HG03045 (cell line): ENCODE results near the gene CD247.

Experiments used
- ATAC-seq: cut with Tn5 transposase; IDR thresholded peaks from one replicate; pipeline ENCODE4 v1.9.1; 2021; ENCODE audit warnings: mild to moderate bottlenecking, moderate library complexity; ENCODE audit not compliant: unreplicated experiment

The CD247 gene

GRCh38 chr1:167489571-167490340, 28.6 kb downstream of the CD247 start:
- no peak for ATAC-seq

- ATAC-seq = no peak
Observed at GRCh38 chr1:167488786-167489185, 29.5 kb downstream of the CD247 start.

GRCh38 chr1:167487614-167488013, 30.7 kb downstream of the CD247 start:
- ATAC-seq = no peak

DNA sequence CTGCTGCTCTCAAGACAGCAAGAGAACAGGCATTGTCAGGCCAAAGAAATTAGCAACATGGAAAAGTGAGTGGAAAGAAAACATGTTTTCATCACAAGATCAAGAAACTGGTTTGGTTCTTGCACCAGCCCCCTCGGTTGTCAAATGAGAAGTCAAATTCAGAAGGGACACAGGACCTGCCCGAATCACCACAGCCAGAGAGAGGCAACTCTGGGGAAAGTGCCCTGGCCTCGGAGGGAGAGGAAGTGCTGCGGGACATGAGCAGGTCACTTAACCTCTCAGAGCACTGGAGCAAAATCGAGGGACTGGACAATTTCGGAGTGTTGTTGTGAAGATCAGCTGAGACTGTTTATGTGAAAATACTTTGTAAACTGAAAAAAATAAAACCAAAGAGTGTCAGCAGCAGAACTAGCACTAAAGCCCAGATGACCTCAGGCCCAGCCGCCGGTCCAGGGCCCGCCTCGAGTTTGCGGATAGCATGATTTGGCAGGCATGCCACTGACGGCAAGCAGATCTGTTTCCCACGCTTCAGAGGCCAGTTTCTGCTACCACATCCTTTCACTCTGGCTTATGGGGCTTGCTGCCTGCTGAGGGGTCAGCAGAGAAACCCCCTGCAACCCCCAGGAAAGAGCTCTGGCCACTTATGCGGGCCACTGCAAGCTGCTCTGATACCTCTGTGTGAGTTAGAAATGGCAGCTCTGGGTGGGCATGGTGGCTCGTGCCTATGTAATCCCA, 32.1 kb downstream of the CD247 start:
- no peak for ATAC-seq

- ATAC-seq = no peak
Observed at GRCh38 chr1:167484726-167485502, 33.4 kb downstream of the CD247 start.

DNA sequence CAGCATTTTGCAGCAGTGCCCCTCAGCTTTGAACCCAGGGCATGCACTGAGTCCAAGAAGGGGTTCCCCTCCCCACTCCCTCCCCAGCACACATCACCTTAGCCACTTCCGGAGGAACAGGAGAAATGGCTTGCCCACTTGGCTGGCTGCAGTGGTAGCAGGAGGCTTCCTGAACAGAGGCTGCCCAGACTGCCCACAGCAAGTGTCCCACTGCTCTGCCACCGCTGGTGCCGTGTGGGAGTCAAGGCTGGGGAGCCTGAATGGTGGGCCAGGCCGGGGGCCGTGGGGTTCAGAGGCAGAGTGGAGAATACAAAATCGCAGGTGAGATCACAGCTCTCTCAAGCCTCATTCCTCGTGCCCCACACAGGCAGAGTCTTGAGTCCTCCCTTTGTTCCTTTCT, 34.5 kb downstream of the CD247 start:
- no peak for ATAC-seq

DNA sequence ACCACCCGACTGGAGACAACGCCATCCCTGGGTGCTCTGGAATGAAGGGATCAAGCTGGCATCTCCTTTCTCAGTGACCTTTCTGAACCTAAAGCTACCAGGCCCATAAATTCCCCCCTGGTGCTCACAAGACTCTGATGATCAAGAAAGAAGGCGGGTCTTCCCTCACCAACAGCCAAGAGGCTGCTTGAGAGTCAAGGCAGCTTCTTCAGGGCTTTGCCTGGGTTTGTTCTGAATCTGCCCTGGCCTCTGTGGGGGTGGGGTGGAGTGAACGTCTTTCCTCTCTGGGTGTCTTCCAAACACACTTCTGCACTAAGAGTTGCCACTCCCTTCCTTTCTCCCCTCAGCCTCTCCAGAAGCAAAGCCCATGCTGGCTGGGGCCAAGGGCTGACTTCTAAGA, 36.1 kb downstream of the CD247 start:
- no peak for ATAC-seq

DNA sequence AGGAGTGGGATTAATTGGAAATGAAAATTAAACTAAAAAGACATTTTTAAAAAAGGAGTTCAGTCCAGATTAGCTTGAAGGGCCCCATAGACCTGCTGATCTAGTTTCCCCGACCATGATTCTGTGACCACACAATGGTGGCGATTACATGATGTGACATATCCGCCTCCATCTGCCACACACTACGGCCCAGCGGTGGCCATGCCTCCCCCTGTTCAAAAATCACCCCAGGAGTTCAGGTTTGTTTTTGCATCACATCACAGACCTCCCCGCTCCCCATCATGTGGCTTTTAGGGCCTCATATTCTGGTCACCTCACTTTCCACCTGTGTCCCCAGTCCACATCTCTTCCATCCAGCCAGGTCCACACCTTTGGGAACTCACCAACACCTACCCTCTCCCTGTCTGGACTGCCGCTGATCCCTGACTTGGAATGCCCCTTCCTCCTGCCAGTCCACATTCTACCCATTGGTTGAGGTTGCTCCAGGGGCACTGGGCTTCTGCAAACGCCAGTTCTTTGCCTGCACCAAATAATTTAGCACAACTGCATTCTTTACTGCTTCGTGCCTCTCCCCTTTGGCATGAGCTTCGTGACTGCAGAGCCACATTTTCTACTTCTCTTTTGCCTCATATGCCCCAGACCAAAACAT, 38.9 kb downstream of the CD247 start:
- ATAC-seq = no peak

DNA sequence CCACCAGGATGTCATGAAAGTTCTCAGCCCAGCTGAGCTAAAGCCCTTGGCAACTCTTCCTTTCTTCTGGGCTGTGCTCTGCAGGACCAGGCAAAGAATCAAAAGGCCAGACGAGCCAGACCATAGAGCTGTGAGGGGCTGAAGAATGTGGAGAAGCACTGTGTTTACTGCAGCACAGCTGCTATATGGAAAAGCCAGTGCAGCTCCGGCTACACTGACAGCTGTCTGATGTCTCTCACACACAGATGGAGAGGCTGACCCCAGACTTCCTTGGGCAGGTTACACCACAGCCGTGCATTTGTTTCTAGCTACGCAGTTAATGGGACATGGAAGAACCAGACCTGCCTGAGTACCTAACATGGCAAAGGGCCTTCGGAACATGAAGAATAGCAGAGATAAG, 40.3 kb downstream of the CD247 start:
- no peak for ATAC-seq

- no peak for ATAC-seq
Observed at GRCh38 chr1:167476061-167476460, 42.3 kb downstream of the CD247 start.

DNA sequence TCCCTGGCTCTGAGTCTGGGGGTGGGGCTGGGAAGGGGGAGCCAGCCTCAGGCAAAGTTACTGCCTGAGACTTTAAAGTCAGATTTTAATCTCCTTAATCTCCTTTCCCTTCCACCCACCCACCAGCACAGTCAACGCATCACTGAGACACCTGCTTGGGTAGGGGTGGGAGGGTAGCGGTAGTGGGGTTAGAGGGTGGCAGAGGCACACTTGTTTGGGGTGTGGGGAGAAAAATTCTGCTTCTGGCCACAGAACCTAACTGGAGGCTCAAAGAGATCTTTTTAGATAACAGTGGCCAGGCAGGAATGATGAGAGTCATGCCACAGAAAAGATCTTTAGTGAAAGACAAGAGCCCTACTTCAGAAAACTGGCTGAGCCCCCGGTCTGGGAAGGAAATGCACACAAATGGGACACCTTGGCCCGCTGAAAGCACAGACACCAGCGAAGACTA, 44.1 kb downstream of the CD247 start:
- ATAC-seq = no peak

DNA sequence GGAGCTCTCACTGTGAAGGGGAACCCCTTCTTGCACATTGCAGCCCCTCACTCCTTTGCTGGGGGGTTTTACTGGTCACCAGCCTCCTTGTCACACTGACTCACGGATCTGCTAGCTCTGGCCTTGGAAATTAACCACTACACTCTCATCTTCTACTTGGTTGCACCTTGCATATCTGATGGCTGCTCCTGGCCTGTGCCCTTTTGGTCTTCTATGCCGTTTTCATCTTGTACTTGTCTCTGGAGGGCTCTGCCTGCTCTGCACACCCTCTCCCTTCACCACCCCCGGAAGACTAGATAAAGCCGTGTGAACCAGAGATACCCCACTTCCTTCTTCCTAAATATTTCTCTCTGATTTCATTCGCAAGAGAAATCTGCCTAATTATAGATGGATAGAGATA, 44.6 kb downstream of the CD247 start:
- no peak for ATAC-seq

- no peak for ATAC-seq
Observed at GRCh38 chr1:167472752-167473521, 45.4 kb downstream of the CD247 start.

DNA sequence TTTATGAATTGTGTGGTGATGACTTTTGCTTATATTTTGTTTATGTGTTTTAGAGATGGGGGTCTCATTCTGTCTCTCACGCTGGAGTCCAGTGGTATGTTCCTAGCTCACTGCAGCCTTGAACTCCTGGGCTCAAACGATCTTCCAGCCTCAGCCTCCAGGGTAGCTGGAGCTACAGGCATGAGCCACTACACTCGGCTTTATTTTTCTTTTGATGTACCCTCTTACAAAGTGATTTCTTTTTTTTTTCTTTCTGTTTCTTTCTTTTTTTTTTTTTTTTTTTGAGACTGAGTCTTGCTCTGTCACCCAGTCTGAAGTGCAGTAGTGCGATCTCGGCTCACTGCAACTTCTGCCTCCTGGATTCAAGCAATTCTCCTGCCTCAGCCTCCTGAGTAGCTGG, 46.8 kb downstream of the CD247 start:
- ATAC-seq = no peak

DNA sequence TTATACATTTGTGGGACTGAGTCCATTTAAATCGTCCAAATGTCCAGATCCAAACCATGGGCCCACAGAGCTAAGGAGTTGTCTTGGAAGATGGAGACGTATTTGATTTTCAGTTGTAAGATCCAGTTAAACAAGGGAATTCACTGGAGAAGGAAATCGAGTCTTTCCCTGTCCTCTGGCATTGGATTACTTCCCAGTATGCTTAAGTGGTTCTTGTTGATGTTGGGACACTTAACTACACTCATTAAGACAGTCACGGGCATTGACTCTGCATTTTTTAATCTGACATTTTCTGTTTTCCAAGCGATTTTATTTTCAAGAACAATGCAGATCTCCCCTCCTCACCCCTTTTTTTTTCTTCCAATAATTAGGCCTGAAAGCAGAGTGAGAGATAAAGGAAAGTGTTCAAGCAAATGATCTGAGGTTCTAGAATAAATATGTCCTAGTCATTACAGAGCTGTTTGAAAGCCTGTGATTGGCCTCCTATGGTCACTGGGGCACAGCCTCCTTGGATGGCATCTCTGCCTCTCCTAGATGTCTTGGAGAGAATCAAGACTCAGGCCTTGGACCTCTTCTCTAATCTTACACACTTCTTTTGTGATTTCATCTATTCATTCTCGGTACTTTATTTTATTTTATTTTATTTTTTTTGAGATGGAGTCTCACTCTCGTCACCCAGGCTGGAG, 48.9 kb downstream of the CD247 start:
- ATAC-seq = no peak

GRCh38 chr1:167467752-167468151, 50.6 kb downstream of the CD247 start:
- no peak for ATAC-seq

DNA sequence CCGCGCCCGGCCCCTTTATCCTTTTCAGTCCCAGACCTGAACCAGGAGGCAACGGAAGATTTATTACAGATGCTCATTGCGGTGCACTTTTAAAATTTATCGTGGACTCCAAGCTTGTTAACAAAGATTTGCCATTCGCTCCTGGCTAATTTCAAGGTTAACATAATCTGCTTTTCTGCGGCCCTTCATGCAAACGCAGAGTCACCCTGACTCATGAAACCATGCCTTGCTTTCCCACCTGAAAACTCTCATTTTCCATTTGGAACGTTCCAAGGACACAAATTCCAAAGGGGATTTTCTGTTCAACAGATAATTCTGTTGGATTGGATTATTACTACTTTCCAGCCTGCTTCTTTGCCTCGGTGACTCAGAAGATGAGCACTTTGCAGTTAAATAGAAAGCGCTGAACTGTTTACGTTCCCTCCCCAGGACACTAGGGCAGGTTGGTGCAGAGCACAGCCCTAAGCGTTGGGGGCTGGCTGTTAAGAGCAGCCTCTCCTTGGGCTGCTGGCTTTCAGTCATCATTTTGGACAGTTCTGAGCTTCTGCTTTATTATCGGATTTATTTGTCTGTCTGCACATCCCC, 51.1 kb downstream of the CD247 start:
- ATAC-seq = no peak

DNA sequence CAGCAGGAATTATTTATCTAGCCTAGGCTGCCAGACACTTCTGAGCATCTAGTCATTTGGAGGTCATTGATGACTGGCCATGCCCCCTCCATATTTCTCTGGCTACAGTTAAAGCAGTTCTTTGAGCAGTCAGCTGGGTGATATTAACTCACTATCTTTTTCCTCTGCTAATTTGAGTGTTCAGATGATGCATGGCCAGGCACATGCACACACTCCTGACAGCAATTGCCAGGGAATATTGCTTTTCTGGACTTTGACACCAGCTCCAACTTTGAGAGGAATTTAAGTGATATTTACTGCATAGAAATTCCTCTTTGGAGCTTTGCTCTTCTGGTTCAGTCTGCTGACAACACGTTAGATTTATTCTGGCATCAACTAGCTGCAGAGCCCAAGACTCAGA, 52.6 kb downstream of the CD247 start:
- ATAC-seq = no peak

DNA sequence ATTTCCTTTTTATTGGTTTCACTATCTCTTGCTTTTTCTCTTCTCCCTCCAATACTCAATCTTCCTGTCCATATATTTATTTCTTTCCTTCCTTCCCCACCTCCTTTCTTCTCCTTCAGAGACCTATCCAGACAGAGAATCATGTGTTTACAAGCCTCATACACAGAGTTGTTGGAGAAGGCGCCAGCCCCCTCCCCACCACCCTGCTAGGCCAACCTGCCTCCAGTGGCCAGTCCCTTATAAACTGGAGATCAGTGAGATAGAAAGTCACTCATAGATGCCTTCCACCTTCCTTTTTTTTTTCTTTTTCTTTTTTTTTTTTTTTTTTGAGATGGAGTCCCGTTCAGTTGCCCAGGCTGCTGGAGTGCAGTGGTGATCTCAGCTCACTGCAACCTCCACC, 53.3 kb downstream of the CD247 start:
- ATAC-seq = no peak
